Right renal cortex interstitium (tissue), 3 donors: Measurements from ENCODE around the gene HGF. TPM values are rescaled to one million over a fixed set of nuclear protein-coding genes. Genes with fewer than 3 reads are reported as not detected.
"Not testable (repeated sequence)": the region's sequence is repeated elsewhere in the genome, so short reads cannot be mapped to it uniquely, and the experiment has no call there.

Source experiments
- DNase-seq, 3 donors: peaks; one replicate each; pipeline ENCODE4 v3.0.0-alpha.2; 2013; ENCODE audit warnings: low read depth in 3 of 3, low spot score in 2 of 3
- polyA plus RNA-seq, 3 donors: library from polyadenylated mRNA; unstranded; fragments of 120-200 nt; gene quantifications; one replicate each; pipeline ENCODE4 v1.2.1, GENCODE V29; 2013; ENCODE audit not compliant: insufficient read length in 3 of 3

HGF gene
- polyA plus RNA-seq, result 1 to 10 TPM; 1.7 to 3.1 (median 2.1) TPM

GRCh38 chr7:81769891-81770727 lies at the start of gene HGF:
HGF (minus strand) TSS chr7:81770047; CDS start chr7:81769971, 76 bp downstream.
- no peak for DNase-seq

DNA sequence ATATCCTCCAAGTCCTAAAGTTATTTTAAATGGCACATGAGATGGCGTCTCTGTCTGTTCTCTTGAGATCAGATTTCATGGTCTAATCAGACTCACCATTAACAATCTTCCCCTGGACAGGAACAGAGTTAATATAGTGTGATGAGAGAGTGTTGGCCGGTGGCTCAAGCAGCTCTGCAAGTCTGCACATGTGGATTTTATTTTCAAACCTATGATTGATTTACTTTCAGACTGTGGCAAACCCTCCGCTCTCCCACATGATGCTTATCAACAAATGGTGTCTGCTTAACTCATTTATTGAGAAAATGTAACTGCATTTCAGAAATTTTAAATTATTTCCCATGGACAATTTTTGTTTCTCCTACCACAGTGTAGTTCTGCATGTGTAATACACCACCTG lies 46.5 kb upstream of the HGF start:
- DNase-seq, result no peak

DNA sequence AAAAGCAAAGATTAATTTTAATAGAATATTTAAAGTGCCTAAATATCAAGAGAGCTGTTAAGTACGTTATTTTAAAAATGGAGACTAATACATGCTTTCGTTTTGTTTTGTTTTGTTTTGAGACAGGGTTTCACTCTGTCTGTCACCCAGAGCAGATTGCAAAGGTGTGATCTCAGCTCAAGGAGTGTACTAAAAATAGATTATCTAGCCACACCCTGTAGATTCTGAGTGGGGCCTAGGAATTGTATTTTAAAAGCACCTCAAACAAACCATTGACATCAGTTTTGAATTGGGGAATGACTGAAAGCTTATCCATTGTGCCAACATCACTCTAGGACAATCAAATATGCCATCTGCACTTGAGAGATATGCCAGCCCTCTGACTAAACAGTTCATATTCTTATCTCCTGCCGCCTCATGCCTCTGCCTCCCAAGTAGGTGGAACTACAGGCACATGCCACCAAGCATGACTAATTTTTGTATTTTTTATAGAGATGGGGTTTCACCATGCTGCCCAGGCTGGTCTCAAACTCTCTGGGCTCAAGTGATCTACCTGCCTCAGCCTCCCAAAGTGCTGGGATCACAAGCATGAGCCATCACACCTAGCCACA lies 43.1 kb upstream of the HGF start:
- DNase-seq, result not testable (repeated sequence)

GRCh38 chr7:81811956-81812865 lies 42.4 kb upstream of the HGF start:
- DNase-seq, result no peak

- DNase-seq, result no peak
These were observed 40.8 kb upstream of the HGF start for GRCh38 chr7:81810476-81811155.

DNA sequence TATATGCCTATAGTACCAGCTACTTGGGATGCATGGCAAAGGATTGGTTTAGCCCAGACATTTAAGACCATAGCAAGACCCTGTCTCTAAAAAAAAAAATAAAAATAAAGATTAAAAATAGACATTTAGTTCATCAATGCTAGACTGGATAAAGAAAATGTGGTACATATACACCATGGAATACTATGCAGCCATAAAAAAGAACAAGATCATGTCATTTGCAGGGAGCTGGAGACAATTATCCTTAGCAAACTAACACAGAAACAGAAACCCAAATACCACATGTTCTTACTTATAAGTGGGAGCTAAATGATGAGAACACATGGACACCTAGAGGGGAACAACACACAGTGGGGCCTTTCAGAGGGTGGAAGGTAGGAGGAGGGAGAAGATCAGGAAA lies 38.5 kb upstream of the HGF start:
- DNase-seq, result not testable (repeated sequence)

DNA sequence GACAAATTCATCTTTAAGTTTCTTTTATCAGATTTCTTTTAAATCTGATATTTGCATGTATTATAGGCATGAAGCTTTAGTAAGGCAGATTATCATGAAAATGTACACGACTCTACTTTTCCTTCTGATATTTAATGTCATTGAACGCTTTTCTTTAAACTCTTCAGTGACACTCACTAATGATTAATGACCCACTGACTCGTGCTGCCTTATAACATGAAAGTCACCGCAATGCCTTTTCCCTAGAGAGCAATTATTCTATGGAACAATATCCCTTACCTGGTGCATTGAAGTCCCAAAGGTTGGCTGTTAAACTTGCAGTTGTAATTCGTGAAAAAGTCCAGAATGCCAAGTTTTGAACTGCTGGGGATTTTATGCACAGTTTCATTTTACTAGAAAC lies 33.4 kb upstream of the HGF start:
- no peak for DNase-seq

GRCh38 chr7:81802251-81802650 lies 32.4 kb upstream of the HGF start:
- DNase-seq, result no peak

DNA sequence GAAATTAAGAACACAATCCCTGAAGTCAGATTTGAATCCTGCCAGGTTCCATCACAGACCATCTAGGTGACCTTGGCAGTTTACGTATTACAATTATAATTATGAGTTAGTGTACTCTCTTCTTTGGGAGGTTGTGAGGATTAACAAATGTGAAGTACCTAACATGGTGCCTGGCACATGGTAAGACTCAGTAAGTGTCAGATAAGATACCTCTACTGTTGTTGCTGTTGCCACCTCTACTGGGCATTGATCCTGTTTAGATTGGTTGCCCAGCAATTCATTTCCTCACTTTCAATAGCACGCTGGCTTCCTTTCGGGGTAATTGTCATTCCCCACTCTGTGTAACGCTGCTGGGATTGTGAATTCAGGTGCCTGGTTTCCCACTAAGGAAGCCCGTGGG lies 31.7 kb upstream of the HGF start:
- DNase-seq, result no peak

GRCh38 chr7:81791568-81792518 lies 22.0 kb upstream of the HGF start:
- DNase-seq, result no peak

DNA sequence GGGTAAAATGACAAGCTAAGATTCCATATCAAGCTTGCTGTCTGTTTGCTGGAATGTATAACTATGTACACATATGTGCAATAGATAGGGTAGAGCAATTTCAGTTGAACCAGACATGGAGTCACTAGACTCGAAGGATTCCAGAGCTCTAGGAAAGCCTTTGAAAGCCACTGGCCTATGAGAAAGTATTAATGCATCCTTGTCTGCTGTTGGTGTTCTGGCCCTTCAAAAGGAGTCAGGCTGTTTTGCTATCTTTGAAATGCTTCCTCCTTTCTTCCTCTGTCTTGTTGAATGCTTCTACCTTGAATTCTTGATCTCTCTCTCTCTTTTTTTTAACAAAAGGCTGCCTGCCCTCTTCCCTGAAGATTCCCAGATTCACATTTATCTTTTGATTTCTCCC lies 20.8 kb upstream of the HGF start:
- DNase-seq, result no peak

DNA sequence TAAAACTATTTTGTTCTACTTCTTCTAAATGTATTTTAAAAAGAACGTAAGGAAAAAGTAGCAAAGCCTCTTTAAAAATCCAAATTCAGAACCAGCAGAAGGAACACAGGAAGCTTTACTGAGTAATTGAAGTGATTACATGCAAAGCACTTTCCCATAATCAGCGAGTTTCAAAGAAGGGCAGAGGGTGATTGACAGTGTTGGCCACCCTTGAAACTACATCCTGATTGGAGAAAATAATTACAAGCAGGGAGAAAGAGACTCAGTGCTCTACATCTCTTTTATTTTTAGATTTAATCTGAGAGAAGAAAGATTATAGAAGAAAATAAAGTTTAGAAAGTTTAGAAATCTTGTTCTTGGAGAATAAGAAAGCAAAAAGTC lies 20.3 kb upstream of the HGF start:
- no peak for DNase-seq

DNA sequence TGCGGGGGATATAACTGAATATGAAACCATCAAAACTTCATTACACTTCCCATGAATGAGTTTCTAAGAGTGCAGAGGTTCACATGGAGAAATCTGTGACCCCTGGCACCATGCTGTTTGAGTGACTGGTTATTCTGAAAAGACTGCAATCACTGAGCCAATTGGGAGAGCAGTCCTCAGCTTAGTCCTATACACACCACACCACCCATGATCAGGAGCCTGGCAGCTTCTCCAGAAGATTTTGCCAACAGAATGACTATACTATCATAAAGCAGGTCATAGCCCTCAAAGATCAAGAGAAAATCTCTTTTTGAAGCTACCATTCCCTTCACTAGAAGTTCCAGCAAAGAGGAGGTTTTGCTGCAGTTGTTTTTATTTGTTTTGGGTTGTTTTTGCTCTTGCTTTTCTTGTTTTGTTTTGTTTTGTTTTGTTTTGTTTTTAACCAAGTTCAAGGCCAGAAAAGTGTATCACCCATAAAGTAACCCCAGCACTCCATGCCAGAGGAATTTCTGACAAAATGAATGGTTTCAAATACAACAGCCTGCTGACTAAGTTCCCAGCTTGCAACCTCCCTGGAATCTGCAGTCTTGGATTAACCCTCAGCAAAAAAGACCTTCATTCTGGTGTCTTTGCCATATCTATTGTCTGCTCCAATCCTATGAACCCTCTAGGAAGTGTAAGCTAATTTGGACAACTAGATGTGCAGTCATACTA lies 19.7 kb upstream of the HGF start:
- DNase-seq, result no peak

DNA sequence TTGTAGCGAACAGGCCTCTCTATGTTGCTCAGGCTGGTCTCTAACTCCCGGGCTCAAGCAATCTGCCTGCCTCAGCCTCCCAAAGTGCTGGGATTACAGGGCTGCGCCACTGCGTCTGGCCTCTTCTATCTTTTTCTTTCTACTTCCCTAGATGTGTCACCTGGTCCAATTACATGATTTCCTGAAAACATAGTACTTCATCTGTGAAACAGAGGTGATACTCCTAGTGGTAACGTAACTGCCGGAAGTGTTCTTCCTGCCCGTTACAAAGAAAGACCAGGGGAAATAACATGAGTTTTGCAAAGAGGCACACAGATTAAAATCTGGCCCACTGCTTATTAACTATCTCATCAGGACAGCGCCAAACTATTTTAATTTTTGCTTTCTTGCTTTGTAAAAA lies 18.4 kb upstream of the HGF start:
- no peak for DNase-seq

- DNase-seq, result no peak
These were observed 14.0 kb upstream of the HGF start for GRCh38 chr7:81783818-81784217.

DNA sequence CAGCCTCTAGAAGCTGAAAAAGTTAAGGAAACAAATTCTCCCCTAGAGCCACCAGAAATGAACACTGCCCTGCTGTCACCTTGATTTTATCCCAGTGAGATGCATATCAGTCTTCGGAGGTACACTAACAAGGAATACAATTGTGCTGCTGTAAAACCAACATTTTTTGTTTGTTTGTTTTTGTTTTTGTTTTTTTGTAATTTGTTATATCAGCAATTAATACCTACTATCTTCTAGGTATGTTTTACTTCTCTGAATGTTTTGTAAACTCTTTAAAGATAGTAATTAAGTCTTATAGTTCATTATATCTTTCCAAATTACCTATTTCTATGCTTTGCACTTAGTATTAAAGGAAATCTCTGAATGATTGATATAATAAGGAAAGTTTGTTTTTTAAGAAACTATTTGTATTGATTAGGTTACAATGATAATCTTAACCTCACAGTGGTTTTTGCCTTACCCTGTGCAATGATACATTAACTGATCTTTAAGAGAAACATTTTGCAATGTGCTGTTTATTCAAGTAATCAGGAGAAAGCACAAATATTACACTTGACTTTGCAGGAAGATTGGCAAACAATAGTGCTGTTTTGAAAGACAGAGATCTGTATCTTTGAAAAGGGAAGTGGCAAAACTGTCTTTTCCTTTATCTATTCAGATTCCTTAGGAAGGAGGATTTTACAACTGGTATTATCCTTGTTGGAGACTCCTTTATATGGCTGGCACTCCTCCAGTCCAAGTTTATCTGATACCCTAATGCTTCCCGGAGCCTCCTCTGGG lies 11.3 kb upstream of the HGF start:
- no peak for DNase-seq

- DNase-seq, result no peak
These were observed 9.9 kb upstream of the HGF start for GRCh38 chr7:81779706-81780105.

DNA sequence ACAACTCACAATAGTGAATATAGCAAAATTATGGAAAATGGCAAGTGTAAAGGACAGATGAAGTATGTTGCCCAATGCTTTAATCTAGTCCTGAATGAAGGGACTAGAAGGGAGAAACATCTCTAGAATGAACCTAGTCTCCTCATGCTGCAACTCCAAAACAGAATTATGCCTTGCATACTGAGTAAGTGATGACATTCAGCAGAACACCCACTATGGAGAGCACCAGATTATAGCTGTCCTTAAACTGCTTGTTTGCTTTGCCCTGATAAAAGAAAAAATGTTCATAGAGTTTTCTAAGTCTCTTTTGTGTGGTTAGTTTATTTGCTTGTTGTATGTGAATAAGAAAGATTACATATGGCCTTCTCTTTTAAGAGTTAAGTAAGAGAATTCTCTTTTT lies 7.8 kb upstream of the HGF start:
- DNase-seq, result no peak
